ENCODE results near the gene CPNE7. TPM values are rescaled to one million over a fixed set of nuclear protein-coding genes. Genes with fewer than 3 reads are reported as not detected.

CPNE7 gene
- total and polyA plus RNA-seq, 2 of the 4 experiments (the other 2 are of a cell fraction): 5.4 to 17.4 TPM

DNA sequence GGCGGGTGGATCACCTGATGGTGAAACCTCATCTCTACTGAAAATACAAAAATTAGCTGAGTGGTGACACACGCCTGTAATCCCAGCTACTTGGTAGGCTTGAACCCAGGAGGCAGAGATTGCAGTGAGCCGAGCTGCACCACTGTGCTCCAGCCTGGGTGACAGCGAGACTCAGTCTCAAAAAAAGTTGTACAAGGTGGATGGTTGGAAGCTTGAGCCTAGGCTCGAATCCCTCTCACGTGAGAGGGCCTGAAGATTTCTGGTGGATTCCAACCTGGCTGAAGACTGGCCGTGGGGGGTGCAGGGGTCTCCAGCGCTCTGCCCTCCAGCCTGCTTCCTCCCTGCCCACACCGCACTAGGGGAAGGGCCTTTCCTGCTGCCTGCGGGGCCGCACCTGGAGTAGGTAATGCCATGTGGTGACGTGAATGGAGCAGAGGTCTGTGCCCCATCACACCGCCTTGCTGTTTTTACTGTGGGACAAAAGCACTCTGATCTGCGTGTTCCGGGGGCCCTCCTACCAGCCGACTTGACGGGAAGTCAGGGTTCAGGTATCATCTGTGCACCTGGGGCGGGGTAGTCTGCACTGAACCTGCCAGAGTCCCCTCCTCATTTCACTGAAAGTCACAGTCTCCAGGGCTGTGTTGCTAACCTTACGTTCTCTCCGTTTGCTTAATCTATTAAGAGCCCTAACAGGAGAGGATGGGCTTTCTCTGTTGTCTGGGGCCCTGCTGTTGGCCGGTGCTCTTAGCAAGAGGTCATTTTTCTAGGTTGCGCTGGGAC, 10.9 kb upstream of the CPNE7 start:
- peaks cover 9% of the 10 kb centered on the region for H3K9me1 ChIP-seq (ENCODE audit: insufficient read depth, low read length)
- no peak overlapping the region for H4K91ac ChIP-seq (ENCODE audit: insufficient read depth, low read depth, low read length)
- no peak overlapping the region for H2BK120ac ChIP-seq (ENCODE audit: low read depth, low read length)
- no peak overlapping the region for H3K4ac ChIP-seq (ENCODE audit: low read depth, low read length)
- H3K27ac ChIP-seq (ENCODE audit: insufficient read depth, low read length): no peak overlapping the region
- no peak overlapping the region for H4K5ac ChIP-seq (ENCODE audit: low read depth, low read length)
- ChIA-PET CTCF (no interaction called here), POLR2A (ENCODE audit: unreplicated experiment) (no interaction called here)
- peak overlapping the region; percentile 77 for H2AFZ ChIP-seq (replicated peaks; ENCODE audit: low read length, poor library complexity)
- no peak overlapping the region for H3K14ac ChIP-seq (replicated peaks; ENCODE audit: low read depth, low read length)
- no peak overlapping the region for H3K18ac ChIP-seq (ENCODE audit: low read depth, low read length)
- peaks cover 37% of the 10 kb centered on the region for H3K36me3 ChIP-seq (ENCODE audit: control insufficient read depth, insufficient read depth, low read length)
- H3K23ac ChIP-seq (ENCODE audit: low read depth, low read length): peak overlapping the region; percentile 25; the same call in 1 of the 2 replicates
- H2BK5ac ChIP-seq (ENCODE audit: low read depth, low read length, poor library complexity, severe bottlenecking): no peak overlapping the region
- H3K79me1 ChIP-seq (ENCODE audit: low read depth in 1 of 2, low read length in 2 of 2): peaks cover 29 to 52% of the 10 kb centered on the region in 2 experiments
- no peak overlapping the region for H3K9ac ChIP-seq (ENCODE audit: low read depth, low read length)
- H3K9me3 ChIP-seq (ENCODE audit: control insufficient read depth, insufficient read depth, low read length): no peaks in the 10 kb centered on the region
- no peak overlapping the region for H3K56ac ChIP-seq (ENCODE audit: extremely low read depth, insufficient read depth, low read length)
- 74% methylated on average over 5 of the region's 22 CpGs; no CpG with 5 or more reads in 1 of the 2 experiments for WGBS, 2 experiments (ENCODE audit: extremely low coverage in 2 of 2, insufficient read length in 1 of 2)
- TF ChIP-seq MAFK (IDR thresholded peaks at IDR 0.05; ENCODE audit: low read depth, low read length): no peak
- no peak for TF ChIP-seq MAZ (IDR thresholded peaks at IDR 0.05; ENCODE audit: borderline replicate concordance, low read depth, low read length)
- no peak for TF ChIP-seq RFX5 (IDR thresholded peaks at IDR 0.05; ENCODE audit: low read depth, low read length)
- TF ChIP-seq POLR2A (IDR thresholded peaks at IDR 0.05; ENCODE audit: low read depth, low read length): no peak; the same call in 1 of the 2 replicates
- no peak for TF ChIP-seq FOS (IDR thresholded peaks at IDR 0.05; ENCODE audit: low read depth, low read length)
- in situ Hi-C loops (cut with MboI; ENCODE audit: low sequenced_read_pairs) (no loop called here), intact Hi-C loops (cut with micrococcal nuclease) (no loop called here), dilution Hi-C loops (cut with HindIII; ENCODE audit: low sequenced_read_pairs, unreplicated experiment) (no loop called here)
- peaks cover 21% of the 10 kb centered on the region for H3K4me1 ChIP-seq (ENCODE audit: control insufficient read depth, insufficient read depth, low read length)
- peak overlapping the region in 1 of 2 experiments; percentile 34; a peak in 1 of 4 replicates for H4K8ac ChIP-seq (ENCODE audit: low read depth in 2 of 2, low read length in 2 of 2)
- H4K20me1 ChIP-seq (ENCODE audit: insufficient read depth, low read length): peaks cover 62% of the 10 kb centered on the region
- no peak overlapping the region for H3K4me3 ChIP-seq (ENCODE audit: insufficient read depth, low read depth, low read length)
- no peak overlapping the region for H3K4me2 ChIP-seq (ENCODE audit: low read depth, low read length)
- BruUV-seq (replicated peaks): no TSS peak
- peak overlapping the region; percentile 58 for H2AK9ac ChIP-seq (replicated peaks; ENCODE audit: low read depth, low read length, poor library complexity)
- ATAC-seq (ENCODE audit: low read depth) (no peak), DNase-seq (no peak)
- H2BK15ac ChIP-seq (ENCODE audit: low read depth, low read length): no peak overlapping the region
- H2BK20ac ChIP-seq (ENCODE audit: low read depth, low read length): no peak overlapping the region
- no peak overlapping the region for H2AK5ac ChIP-seq (ENCODE audit: low read depth, low read length)
- H3K27me3 ChIP-seq (ENCODE audit: control insufficient read depth, insufficient read depth, low read length): no peaks in the 10 kb centered on the region
